Parathyroid adenoma (tissue), 2 donors: ENCODE results near the gene ASTN2.

ENCODE experiments used
- H2AFZ ChIP-seq: fragments of 300-600 bp; sonication (generic); one replicate; pipeline ENCODE4 v1.7.0; 2017; ENCODE audit warnings: antibody characterized with exemption, mild to moderate bottlenecking
- H3K27ac ChIP-seq: fragments of 300-600 bp; sonication (generic); one replicate; pipeline ENCODE4 v1.7.0; 2017
- H3K27me3 ChIP-seq: fragments of 300-600 bp; sonication (generic); one replicate; pipeline ENCODE4 v1.7.0; 2017; ENCODE audit warnings: low read length; ENCODE audit not compliant: control insufficient read depth, insufficient read depth
- H3K36me3 ChIP-seq: fragments of 300-600 bp; sonication (generic); one replicate; pipeline ENCODE4 v1.7.0; 2017; ENCODE audit warnings: low read length; ENCODE audit not compliant: control insufficient read depth, insufficient read depth
- H3K4me1 ChIP-seq: fragments of 300-600 bp; sonication (generic); one replicate; pipeline ENCODE4 v1.7.0; 2017; ENCODE audit warnings: control low read depth
- H3K4me2 ChIP-seq: fragments of 300-600 bp; sonication (generic); one replicate; pipeline ENCODE4 v1.7.0; 2017; ENCODE audit warnings: low read length
- H3K4me3 ChIP-seq: fragments of 300-600 bp; sonication (generic); one replicate; pipeline ENCODE4 v1.7.0; 2017; ENCODE audit warnings: low read depth, low read length
- H3K79me2 ChIP-seq: fragments of 300-600 bp; sonication (generic); one replicate; pipeline ENCODE4 v1.7.0; 2017; ENCODE audit warnings: control low read depth
- H3K9ac ChIP-seq: fragments of 300-600 bp; sonication (generic); one replicate; pipeline ENCODE4 v1.7.0; 2017; ENCODE audit warnings: mild to moderate bottlenecking
- H3K9me3 ChIP-seq: fragments of 300-600 bp; sonication (generic); one replicate; pipeline ENCODE4 v1.7.0; 2017; ENCODE audit warnings: low read length; ENCODE audit not compliant: control insufficient read depth
- CTCF ChIP-seq: fragments of 300-600 bp; sonication (generic); IDR thresholded peaks from one replicate; pipeline ENCODE4 v1.7.0; 2017; ENCODE audit warnings: antibody characterized with exemption, mild to moderate bottlenecking
- donor health status: primary hyperparathyroidism.

The ASTN2 gene

GRCh38 chr9:116643691-116644090 is 771.2 kb downstream of the ASTN2 start:
- Histone ChIP-seq H3K9me3 (no peaks in the 10 kb centered on the region), H3K79me2 (no peaks in the 10 kb centered on the region), H3K4me1 (peaks cover 5% of the 10 kb centered on the region), H3K27me3 (no peaks in the 10 kb centered on the region), H3K36me3 (no peaks in the 10 kb centered on the region), H2AFZ (no peak overlapping the region), H3K4me2 (no peak overlapping the region), H3K27ac (no peak overlapping the region), H3K4me3 (no peak overlapping the region), H3K9ac (no peak overlapping the region)
- TF ChIP-seq CTCF = no peak

DNA sequence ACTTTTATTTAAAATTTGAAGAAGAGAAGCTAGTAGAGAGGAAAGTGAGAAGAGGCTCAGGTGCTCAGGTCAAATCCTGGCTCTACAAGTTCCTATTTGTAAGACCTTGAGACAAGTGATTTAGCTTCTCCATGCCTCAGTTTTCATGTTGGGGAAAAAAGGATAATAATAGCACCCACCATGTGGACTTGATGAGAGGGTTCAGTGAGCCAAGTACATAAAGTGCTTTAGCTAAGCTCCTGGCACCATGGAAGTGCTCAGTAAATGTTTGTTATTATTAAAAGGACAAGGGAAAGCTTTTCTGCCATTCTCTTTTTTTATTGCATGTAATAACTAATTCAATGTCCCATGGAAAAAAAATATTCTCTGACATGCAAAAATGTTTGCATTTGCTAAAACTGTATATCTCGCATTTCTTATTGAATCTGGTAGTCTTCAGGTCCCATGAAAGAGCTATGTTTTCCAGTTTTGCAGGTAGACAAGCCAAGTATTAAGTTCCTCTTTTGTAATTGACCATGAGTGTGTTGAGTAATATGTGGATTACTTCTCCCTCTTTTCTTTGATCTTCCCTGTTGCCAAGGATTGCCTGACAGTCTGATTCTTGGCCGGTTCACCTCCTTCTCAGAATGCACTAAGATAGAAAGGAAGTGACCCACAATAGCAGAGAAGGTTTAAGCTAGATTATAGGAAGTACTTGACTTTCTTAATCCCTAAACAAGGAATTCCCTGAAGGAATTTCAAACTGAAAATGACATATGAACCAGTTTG is 773.4 kb downstream of the ASTN2 start:
- H3K27ac ChIP-seq = no peak overlapping the region
- no peaks in the 10 kb centered on the region for H3K79me2 ChIP-seq
- no peaks in the 10 kb centered on the region for H3K36me3 ChIP-seq

DNA sequence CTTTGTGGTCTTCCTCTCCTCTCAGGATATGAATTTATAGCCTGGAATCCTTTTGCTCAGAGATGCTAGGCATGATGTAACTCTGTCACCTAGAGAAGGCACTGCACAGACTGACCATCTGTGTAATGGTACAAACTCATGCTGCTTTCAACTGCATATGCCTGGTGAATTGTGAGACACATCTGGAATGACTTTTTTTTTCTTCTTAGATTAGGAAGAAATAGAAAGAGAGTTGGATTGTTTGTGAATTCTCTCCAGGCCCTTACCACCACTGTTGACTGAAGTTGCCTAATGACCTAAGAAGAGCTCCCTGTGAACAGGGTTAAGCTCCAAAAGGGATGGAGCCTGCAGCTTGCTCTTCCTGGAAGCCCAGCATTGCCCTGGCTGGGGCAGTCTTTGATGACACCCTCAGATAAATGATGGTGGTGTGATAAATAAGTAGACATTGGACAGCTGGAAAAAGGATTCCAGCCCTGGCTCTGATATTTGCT is 775.6 kb downstream of the ASTN2 start:
- H3K27ac ChIP-seq = no peak overlapping the region
- no peak for TF ChIP-seq CTCF
- no peaks in the 10 kb centered on the region for H3K9me3 ChIP-seq
- H3K4me3 ChIP-seq = no peak overlapping the region
- H3K4me2 ChIP-seq = no peak overlapping the region
- H3K79me2 ChIP-seq = no peaks in the 10 kb centered on the region
- no peaks in the 10 kb centered on the region for H3K27me3 ChIP-seq
- no peak overlapping the region for H3K9ac ChIP-seq
- no peaks in the 10 kb centered on the region for H3K36me3 ChIP-seq
- H3K4me1 ChIP-seq = peaks cover 5% of the 10 kb centered on the region
- no peak overlapping the region for H2AFZ ChIP-seq

More for the DNA sequence above, 773.4 kb downstream of the ASTN2 start:
- no peak for TF ChIP-seq CTCF
- Histone ChIP-seq H3K4me2 (no peak overlapping the region), H3K9ac (no peak overlapping the region), H3K27me3 (no peaks in the 10 kb centered on the region), H3K4me3 (no peak overlapping the region), H3K4me1 (peaks cover 5% of the 10 kb centered on the region), H2AFZ (no peak overlapping the region), H3K9me3 (no peaks in the 10 kb centered on the region)

GRCh38 chr9:116635908-116636307 is 778.9 kb downstream of the ASTN2 start:
- H3K79me2 ChIP-seq = no peaks in the 10 kb centered on the region
- no peak overlapping the region for H3K9ac ChIP-seq
- no peak overlapping the region for H3K4me2 ChIP-seq
- H3K4me1 ChIP-seq = peaks cover 5% of the 10 kb centered on the region
- H2AFZ ChIP-seq = no peak overlapping the region
- H3K27ac ChIP-seq = no peak overlapping the region
- H3K9me3 ChIP-seq = no peaks in the 10 kb centered on the region
- no peak for TF ChIP-seq CTCF
- H3K27me3 ChIP-seq = no peaks in the 10 kb centered on the region
- no peaks in the 10 kb centered on the region for H3K36me3 ChIP-seq
- no peak overlapping the region for H3K4me3 ChIP-seq
